Measurements from ENCODE around the gene RRP9.

Gene RRP9

GRCh38 chr3:51947215-51947900 lies 5.7 kb upstream of the RRP9 start:
- DNase-seq (ENCODE audit: insufficient read length, low spot score): no peak
- no peak for FAIRE-seq
- TF ChIP-seq POLR2A (IDR thresholded peaks at IDR 0.05; ENCODE audit: low read depth, low read length) (no peak), PAX5 (IDR thresholded peaks at IDR 0.05; ENCODE audit: insufficient read depth, low read length, severe bottlenecking) (no peak), TAF1 (IDR thresholded peaks at IDR 0.05; ENCODE audit: low read depth, low read length) (no peak), POLR2AphosphoS5 (IDR thresholded peaks at IDR 0.05; ENCODE audit: low read depth, low read length) (no peak), POU2F2 (IDR thresholded peaks at IDR 0.05; ENCODE audit: low read depth, low read length) (no peak), SPI1 (IDR thresholded peaks at IDR 0.05; ENCODE audit: low read depth, low read length) (no peak)

- no peak for DNase-seq (ENCODE audit: insufficient read length, low spot score)
- no peak for FAIRE-seq
Observed at GRCh38 chr3:51946796-51947195, 5.1 kb upstream of the RRP9 start.

GRCh38 chr3:51945926-51946705 lies 4.4 kb upstream of the RRP9 start:
- DNase-seq (ENCODE audit: insufficient read length, low spot score) (no peak), FAIRE-seq (no peak)
- TF ChIP-seq TAF1 (IDR thresholded peaks at IDR 0.05; ENCODE audit: low read depth, low read length): no peak
- TF ChIP-seq POLR2A (IDR thresholded peaks at IDR 0.05; ENCODE audit: low read depth, low read length): no peak
- no peak for TF ChIP-seq SPI1 (IDR thresholded peaks at IDR 0.05; ENCODE audit: low read depth, low read length)
- no peak for TF ChIP-seq POU2F2 (IDR thresholded peaks at IDR 0.05; ENCODE audit: low read depth, low read length)
- no peak for TF ChIP-seq PAX5 (IDR thresholded peaks at IDR 0.05; ENCODE audit: insufficient read depth, low read length, severe bottlenecking)
- TF ChIP-seq POLR2AphosphoS5 (IDR thresholded peaks at IDR 0.05; ENCODE audit: low read depth, low read length): no peak

More at GRCh38 chr3:51946796-51947195, 5.1 kb upstream of the RRP9 start:
- TF ChIP-seq TAF1 (IDR thresholded peaks at IDR 0.05; ENCODE audit: low read depth, low read length) (no peak), PAX5 (IDR thresholded peaks at IDR 0.05; ENCODE audit: insufficient read depth, low read length, severe bottlenecking) (no peak), SPI1 (IDR thresholded peaks at IDR 0.05; ENCODE audit: low read depth, low read length) (no peak), POU2F2 (IDR thresholded peaks at IDR 0.05; ENCODE audit: low read depth, low read length) (no peak), POLR2AphosphoS5 (IDR thresholded peaks at IDR 0.05; ENCODE audit: low read depth, low read length) (no peak), POLR2A (IDR thresholded peaks at IDR 0.05; ENCODE audit: low read depth, low read length) (no peak)

- no peak for DNase-seq (ENCODE audit: insufficient read length, low spot score)
- TF ChIP-seq SPI1 (IDR thresholded peaks at IDR 0.05; ENCODE audit: low read depth, low read length): no peak
- TF ChIP-seq POLR2A (IDR thresholded peaks at IDR 0.05; ENCODE audit: low read depth, low read length): no peak
- TF ChIP-seq POU2F2 (IDR thresholded peaks at IDR 0.05; ENCODE audit: low read depth, low read length): no peak
- TF ChIP-seq PAX5 (IDR thresholded peaks at IDR 0.05; ENCODE audit: insufficient read depth, low read length, severe bottlenecking): no peak
- TF ChIP-seq TAF1 (IDR thresholded peaks at IDR 0.05; ENCODE audit: low read depth, low read length): no peak
- no peak for TF ChIP-seq POLR2AphosphoS5 (IDR thresholded peaks at IDR 0.05; ENCODE audit: low read depth, low read length)
- FAIRE-seq: no peak
Observed at GRCh38 chr3:51945031-51945840, 3.5 kb upstream of the RRP9 start.

GRCh38 chr3:51944451-51945021 lies 2.8 kb upstream of the RRP9 start:
- no peak for FAIRE-seq
- no peak for DNase-seq (ENCODE audit: insufficient read length, low spot score)
- TF ChIP-seq PAX5 (IDR thresholded peaks at IDR 0.05; ENCODE audit: insufficient read depth, low read length, severe bottlenecking): no peak
- no peak for TF ChIP-seq POU2F2 (IDR thresholded peaks at IDR 0.05; ENCODE audit: low read depth, low read length)
- TF ChIP-seq SPI1 (IDR thresholded peaks at IDR 0.05; ENCODE audit: low read depth, low read length): no peak
- no peak for TF ChIP-seq TAF1 (IDR thresholded peaks at IDR 0.05; ENCODE audit: low read depth, low read length)
- TF ChIP-seq POLR2AphosphoS5 (IDR thresholded peaks at IDR 0.05; ENCODE audit: low read depth, low read length): no peak
- no peak for TF ChIP-seq POLR2A (IDR thresholded peaks at IDR 0.05; ENCODE audit: low read depth, low read length)

- TF ChIP-seq SPI1 (IDR thresholded peaks at IDR 0.05; ENCODE audit: low read depth, low read length) (no peak), POLR2A (IDR thresholded peaks at IDR 0.05; ENCODE audit: low read depth, low read length) (no peak), POU2F2 (IDR thresholded peaks at IDR 0.05; ENCODE audit: low read depth, low read length) (no peak), POLR2AphosphoS5 (IDR thresholded peaks at IDR 0.05; ENCODE audit: low read depth, low read length) (no peak), TAF1 (IDR thresholded peaks at IDR 0.05; ENCODE audit: low read depth, low read length) (no peak), PAX5 (IDR thresholded peaks at IDR 0.05; ENCODE audit: insufficient read depth, low read length, severe bottlenecking) (no peak)
- DNase-seq (ENCODE audit: insufficient read length, low spot score) (no peak), FAIRE-seq (no peak)
Observed at GRCh38 chr3:51943451-51944391, 2.0 kb upstream of the RRP9 start.

- DNase-seq (ENCODE audit: insufficient read length, low spot score) (peak; percentile 96), FAIRE-seq (no peak)
- no peak for TF ChIP-seq PAX5 (IDR thresholded peaks at IDR 0.05; ENCODE audit: insufficient read depth, low read length, severe bottlenecking)
- peak; percentile 66; the same call in 1 of the 2 replicates for TF ChIP-seq POLR2AphosphoS5 (IDR thresholded peaks at IDR 0.05; ENCODE audit: low read depth, low read length)
- peak; percentile 64; the same call in 1 of the 2 replicates for TF ChIP-seq TAF1 (IDR thresholded peaks at IDR 0.05; ENCODE audit: low read depth, low read length)
- no peak for TF ChIP-seq SPI1 (IDR thresholded peaks at IDR 0.05; ENCODE audit: low read depth, low read length)
- TF ChIP-seq POLR2A (IDR thresholded peaks at IDR 0.05; ENCODE audit: low read depth, low read length): peak; percentile 65
- TF ChIP-seq POU2F2 (IDR thresholded peaks at IDR 0.05; ENCODE audit: low read depth, low read length): 0 out of 2 replicates have a peak, but pooled peaks have one; percentile 37
Observed at GRCh38 chr3:51942603-51943450, 1.1 kb upstream of the RRP9 start.
